Measurements from ENCODE around the gene OR4D2. TPM values are rescaled to one million over a fixed set of nuclear protein-coding genes. Genes with fewer than 3 reads are reported as not detected.
A peak's percentile ranks its signal among the peaks of the same experiment; 100 is the strongest.

Gene OR4D2
- total RNA-seq, 3 donors from 2014 or later, result not detected

DNA sequence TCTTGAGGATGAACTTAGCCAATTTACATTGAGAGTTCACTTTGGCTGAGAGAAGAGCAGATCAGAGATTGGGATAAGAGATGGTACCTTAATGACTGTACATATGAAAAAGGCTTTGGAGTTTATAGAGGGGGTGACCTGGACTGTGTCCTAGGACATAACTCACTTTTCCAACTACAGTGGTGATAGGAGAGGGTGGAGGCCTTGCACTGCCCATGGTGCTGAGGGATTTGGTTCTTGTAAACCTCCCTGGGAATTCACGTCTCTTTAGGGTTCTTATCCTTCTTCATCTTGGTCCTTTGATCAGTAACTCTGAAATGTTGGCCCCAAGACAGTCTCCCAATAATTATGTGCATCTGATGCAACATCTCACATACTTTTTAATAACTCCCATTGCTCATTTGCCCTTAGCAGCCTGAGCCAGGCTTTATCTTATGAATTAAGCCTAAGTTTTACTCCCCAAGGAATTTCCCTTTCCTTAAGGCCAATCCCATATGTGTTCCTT is 18.8 kb upstream of the OR4D2 start, which contains the start of gene OR4D1:
TSS of gene OR4D1 (plus strand) at position 455 of the 505 bp plus-strand sequence. CDS start 6,770 bp downstream, outside the sequence.
- Histone ChIP-seq H3K36me3 (no peaks in the 10 kb centered on the region), H3K9me3 (peaks cover 13 to 32% of the 10 kb centered on the region in 2 donors), H3K27ac (no peak within 1 kb of the TSS), H3K4me1 (no peaks in the 10 kb centered on the region), H3K27me3 (peaks cover 0 to 16% of the 10 kb centered on the region in 2 donors), H3K4me3 (no peak within 1 kb of the TSS)
- intact Hi-C loops (cut with DNase I; ENCODE audit: low total_unique reads), result no loop called here
- TF ChIP-seq, protein P1, sequence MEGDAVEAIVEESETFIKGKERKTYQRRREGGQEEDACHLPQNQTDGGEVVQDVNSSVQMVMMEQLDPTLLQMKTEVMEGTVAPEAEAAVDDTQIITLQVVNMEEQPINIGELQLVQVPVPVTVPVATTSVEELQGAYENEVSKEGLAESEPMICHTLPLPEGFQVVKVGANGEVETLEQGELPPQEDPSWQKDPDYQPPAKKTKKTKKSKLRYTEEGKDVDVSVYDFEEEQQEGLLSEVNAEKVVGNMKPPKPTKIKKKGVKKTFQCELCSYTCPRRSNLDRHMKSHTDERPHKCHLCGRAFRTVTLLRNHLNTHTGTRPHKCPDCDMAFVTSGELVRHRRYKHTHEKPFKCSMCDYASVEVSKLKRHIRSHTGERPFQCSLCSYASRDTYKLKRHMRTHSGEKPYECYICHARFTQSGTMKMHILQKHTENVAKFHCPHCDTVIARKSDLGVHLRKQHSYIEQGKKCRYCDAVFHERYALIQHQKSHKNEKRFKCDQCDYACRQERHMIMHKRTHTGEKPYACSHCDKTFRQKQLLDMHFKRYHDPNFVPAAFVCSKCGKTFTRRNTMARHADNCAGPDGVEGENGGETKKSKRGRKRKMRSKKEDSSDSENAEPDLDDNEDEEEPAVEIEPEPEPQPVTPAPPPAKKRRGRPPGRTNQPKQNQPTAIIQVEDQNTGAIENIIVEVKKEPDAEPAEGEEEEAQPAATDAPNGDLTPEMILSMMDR (IDR thresholded peaks at IDR 0.05), result no peak
- TF ChIP-seq POLR2AphosphoS5 (IDR thresholded peaks at IDR 0.05), result no peak
- TF ChIP-seq POLR2A (IDR thresholded peaks at IDR 0.05), result no peak
- DNase-seq (ENCODE audit: low spot score in 2 of 2), result no peak

DNA sequence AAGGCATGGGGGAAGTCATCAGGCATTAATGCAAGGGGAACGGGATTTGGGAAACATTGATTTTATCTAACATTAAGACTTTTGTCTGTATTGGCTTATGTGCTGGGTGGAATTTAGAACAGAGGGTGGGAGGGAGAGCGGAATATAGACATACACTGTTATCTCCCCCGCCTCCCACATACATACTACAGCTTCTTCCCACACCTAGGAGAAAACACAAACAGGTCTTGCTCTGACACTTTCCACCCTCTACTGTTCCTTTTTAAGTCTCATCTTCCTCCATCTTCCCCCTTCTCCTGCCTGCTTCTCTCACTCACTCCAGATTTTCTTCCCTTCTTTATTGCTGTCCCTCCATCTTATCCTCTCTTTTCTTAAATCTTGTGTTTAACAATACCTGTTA is 18.2 kb upstream of the OR4D2 start:
- intact Hi-C loops (cut with DNase I; ENCODE audit: low total_unique reads), result no loop called here

DNA sequence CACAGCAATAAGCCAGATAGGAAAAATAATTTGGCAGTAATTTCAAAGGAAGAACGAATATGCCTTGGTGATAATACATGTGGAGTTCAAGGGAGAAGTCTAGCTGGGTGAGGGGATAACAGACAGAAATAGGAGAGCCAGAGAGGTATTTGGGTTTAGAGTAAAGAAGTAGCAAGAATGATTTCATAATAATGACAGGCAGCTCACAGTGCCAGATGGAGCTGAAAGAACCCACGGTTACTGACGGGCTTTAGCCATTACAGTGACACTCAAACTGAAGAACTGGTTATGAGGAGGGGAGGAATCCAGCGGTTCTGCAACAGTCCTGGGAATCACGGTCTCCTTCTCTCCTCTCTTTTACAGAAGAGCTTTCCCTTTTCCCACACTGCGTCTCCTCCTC is 16.4 kb upstream of the OR4D2 start:
- H3K27me3 ChIP-seq, result peaks cover 0 to 22% of the 10 kb centered on the region in 2 donors
- no peak overlapping the region for H3K27ac ChIP-seq
- H3K4me1 ChIP-seq, result no peaks in the 10 kb centered on the region
- H3K9me3 ChIP-seq, result peaks cover 6 to 16% of the 10 kb centered on the region in 2 donors
- DNase-seq (ENCODE audit: low spot score in 2 of 2), result no peak
- no peaks in the 10 kb centered on the region for H3K36me3 ChIP-seq
- H3K4me3 ChIP-seq, result no peak overlapping the region
- intact Hi-C loops (cut with DNase I; ENCODE audit: low total_unique reads), result no loop called here
- TF ChIP-seq, protein P1 (IDR thresholded peaks at IDR 0.05), result no peak
- TF ChIP-seq POLR2A (IDR thresholded peaks at IDR 0.05) (no peak), POLR2AphosphoS5 (IDR thresholded peaks at IDR 0.05) (no peak)

More for the DNA sequence above, 18.2 kb upstream of the OR4D2 start:
- TF ChIP-seq POLR2A (IDR thresholded peaks at IDR 0.05), result no peak
- Histone ChIP-seq H3K9me3 (peaks cover 13 to 32% of the 10 kb centered on the region in 2 donors), H3K4me1 (no peaks in the 10 kb centered on the region), H3K4me3 (no peak overlapping the region), H3K27ac (no peak overlapping the region), H3K27me3 (peaks cover 0 to 16% of the 10 kb centered on the region in 2 donors), H3K36me3 (no peaks in the 10 kb centered on the region)
- no peak for DNase-seq (ENCODE audit: low spot score in 2 of 2)

DNA sequence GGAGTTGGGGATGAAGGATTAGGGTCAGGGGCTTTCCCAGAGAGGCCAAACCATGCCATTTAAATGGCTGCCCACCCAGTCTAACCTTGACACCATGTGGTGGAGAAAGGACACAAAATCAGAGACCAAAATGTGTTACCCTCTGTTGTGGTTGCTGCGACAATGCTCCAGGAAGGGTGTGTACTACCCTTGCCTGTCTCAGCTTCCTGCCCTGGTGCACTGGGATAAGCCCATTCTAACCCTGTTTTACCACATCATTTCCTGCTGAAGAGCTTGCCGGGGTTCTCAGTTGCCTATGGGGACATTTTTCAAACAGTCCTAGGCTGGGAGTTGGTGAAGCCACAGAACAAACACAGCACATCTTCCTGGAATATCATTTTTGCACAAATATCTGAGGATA is 13.7 kb upstream of the OR4D2 start:
- DNase-seq (ENCODE audit: low spot score in 2 of 2), result no peak
- Histone ChIP-seq H3K36me3 (no peaks in the 10 kb centered on the region), H3K27ac (peak overlapping the region in 1 of 2 donors; percentile 7), H3K9me3 (no peaks in the 10 kb centered on the region), H3K4me3 (no peak overlapping the region), H3K4me1 (no peaks in the 10 kb centered on the region), H3K27me3 (peaks cover 0 to 46% of the 10 kb centered on the region in 2 donors)
- no peak for TF ChIP-seq POLR2AphosphoS5 (IDR thresholded peaks at IDR 0.05)
- TF ChIP-seq POLR2A (IDR thresholded peaks at IDR 0.05), result no peak
- intact Hi-C loops (cut with DNase I; ENCODE audit: low total_unique reads), result no loop called here

DNA sequence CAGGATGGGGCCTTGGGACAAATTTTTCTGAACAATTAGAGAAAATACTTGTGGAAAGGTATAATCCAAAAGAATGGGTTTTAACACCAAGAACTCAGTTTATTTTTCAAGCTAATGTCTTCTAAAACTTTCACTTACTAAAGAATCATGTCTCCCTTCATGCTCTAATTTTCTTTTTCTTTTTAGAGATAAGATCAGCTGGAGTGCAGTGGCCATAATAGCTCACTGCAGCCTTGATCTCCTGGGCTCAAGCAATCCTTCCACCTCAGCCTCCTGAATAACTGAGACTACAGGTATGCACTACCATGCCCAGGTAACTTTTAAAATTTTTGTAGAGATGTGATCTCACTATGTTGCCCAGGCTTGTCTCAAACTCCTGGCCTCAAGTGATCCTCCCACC is 13.1 kb upstream of the OR4D2 start:
- Histone ChIP-seq H3K4me1 (no peaks in the 10 kb centered on the region), H3K36me3 (no peaks in the 10 kb centered on the region), H3K27me3 (peaks cover 0 to 44% of the 10 kb centered on the region in 2 donors), H3K9me3 (no peaks in the 10 kb centered on the region), H3K4me3 (no peak overlapping the region), H3K27ac (no peak overlapping the region)
- no peak for DNase-seq (ENCODE audit: low spot score in 2 of 2)
- TF ChIP-seq POLR2A (IDR thresholded peaks at IDR 0.05), result no peak
- TF ChIP-seq POLR2AphosphoS5 (IDR thresholded peaks at IDR 0.05), result no peak
- TF ChIP-seq, protein P1 (IDR thresholded peaks at IDR 0.05), result no peak
- intact Hi-C loops (cut with DNase I; ENCODE audit: low total_unique reads), result no loop called here

DNA sequence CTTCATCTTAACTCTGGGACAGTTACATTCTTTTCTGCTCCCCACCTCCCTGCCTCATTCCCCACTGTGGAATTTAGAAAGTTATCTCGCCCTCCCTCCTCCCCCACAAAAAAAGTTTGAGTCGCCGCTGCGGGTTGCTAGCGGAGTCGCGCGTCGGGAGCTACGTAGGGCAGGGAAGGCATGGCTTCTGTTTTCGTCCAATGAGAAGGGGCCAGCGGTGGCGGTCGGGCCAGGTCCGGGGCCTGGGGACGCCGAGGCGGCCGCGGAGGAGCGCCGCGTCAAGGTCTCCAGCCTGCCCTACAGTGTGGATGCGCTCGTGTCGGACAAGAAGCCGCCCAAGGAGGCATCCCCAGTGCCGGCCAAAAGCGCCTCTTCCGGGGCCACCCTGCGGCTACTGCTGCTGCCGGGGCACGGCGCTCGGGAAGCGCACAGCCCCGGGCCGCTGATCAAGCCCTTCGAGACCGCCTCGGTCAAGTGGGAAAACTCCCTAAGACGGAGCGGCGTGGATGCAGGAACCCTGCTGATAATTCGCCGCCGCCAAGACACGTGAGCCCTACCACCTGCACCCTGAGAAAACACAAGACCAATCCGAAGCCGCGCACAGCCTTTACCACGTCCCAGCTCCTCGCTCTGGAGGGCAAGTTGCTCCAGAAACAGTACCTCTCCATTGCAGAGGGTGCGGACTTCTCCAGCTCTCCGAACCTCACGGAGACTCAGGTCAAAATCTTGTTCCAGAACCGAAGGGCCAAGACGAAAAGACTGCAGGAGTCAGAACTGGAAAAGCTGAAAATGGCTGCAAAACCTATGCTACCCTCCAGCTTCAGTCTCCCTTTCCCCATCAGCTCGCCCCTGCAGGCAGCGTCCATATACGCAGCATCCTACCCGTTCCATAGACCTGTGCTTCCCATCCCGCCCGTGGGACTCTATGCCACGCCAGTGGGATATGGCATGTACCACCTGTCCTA is 9.7 kb upstream of the OR4D2 start:
- no peaks in the 10 kb centered on the region for H3K4me1 ChIP-seq
- H3K4me3 ChIP-seq, result peak overlapping the region; percentile 35 to 62 (median 43)
- TF ChIP-seq POLR2A (IDR thresholded peaks at IDR 0.05) (no peak), POLR2AphosphoS5 (IDR thresholded peaks at IDR 0.05) (no peak)
- TF ChIP-seq, protein P1 (IDR thresholded peaks at IDR 0.05), result no peak
- H3K36me3 ChIP-seq, result no peaks in the 10 kb centered on the region
- H3K9me3 ChIP-seq, result no peaks in the 10 kb centered on the region
- no peak for DNase-seq (ENCODE audit: low spot score in 2 of 2)
- H3K27ac ChIP-seq, result no peak overlapping the region
- intact Hi-C loops (cut with DNase I; ENCODE audit: low total_unique reads), result no loop called here
- H3K27me3 ChIP-seq, result peaks cover 0 to 37% of the 10 kb centered on the region in 2 donors
